Measurements from ENCODE around the gene HTR5A.
"Not testable (repeated sequence)": the region's sequence is repeated elsewhere in the genome, so short reads cannot be mapped to it uniquely, and the experiment has no call there.

Gene HTR5A

DNA sequence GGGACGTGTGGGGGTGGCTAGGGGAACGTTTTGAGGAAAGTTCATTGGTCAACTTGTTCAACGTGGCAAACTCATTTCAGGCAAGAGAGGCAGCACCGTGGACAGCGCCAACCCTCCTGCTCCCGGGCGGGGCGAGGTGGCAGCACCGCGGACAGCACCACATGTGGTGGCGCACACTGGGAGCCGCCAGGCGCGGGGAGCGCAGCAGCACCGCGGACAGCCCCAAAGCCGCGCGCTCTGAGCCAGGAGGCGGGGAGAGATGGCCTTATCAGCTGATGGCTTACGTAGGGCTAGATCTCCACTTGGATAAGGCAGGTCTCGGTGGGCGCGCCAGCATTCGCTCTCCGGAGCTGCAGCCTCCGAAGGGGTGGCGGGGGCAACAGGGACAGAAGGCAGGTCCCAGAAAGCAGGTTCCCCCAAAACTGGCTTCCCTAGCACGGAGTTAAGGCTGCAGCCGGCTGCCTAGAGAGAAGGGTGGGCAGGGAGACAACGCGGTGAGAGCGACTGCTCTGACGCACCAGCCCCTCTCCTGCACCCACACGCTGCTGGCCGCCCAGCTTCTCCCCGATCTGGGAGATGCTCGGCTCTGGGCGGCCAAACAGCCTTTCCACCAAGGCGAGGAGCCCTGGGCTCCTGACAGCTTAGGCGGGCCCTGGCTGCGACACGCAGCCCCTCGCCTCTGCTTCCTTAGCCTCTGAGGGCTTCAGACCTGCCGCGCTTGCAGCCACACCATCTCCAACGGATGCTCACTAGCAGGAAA, at the start of gene HTR5A:
Gene HTR5A, plus strand, starts transcription at position 333 of the 760 bp plus-strand sequence. CDS start 576 bp downstream, outside the sequence.
- peak; percentile 27 to 59 (median 36) for DNase-seq

DNA sequence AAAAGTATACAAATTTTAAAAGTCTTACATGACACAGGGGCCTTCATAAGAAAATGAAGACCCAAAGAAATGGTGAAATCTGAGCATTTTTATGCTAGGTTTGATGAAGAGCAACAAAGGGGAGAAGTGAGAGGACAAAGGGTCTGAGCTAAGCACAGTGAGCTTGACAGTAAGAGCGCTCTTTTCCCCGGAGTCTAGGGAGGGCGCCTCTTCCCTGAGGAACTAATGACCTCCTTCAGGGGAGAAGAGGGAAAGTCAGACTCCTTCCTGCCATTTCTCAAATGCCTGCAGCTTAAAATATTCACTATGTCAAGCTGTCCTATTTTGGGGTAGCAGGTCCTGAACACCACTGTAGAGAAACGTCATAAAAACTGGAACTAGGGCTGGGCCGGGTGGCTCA, 49.1 kb upstream of the HTR5A start:
- DNase-seq: no peak

DNA sequence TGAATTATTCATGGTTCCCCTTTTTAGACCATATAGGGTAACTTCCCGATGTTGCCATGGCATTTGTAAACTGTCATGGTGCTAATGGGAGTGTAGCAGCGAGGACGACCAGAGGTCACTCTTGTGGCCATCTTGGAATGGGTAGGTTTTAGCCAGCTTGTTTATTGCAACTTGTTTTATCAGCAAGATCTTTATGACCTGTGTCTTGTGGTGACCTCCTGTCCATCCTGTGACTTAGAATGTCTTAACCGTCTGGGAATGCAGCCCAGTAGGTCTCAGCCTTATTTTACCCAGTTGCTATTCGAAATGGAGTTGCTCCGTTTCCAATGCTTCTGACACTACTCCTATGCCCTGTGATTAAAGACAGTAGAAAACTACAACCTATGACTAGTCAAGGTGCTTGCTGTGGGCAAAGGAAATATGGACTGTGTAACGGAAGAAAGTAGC, 48.4 kb upstream of the HTR5A start:
- DNase-seq: no peak

DNA sequence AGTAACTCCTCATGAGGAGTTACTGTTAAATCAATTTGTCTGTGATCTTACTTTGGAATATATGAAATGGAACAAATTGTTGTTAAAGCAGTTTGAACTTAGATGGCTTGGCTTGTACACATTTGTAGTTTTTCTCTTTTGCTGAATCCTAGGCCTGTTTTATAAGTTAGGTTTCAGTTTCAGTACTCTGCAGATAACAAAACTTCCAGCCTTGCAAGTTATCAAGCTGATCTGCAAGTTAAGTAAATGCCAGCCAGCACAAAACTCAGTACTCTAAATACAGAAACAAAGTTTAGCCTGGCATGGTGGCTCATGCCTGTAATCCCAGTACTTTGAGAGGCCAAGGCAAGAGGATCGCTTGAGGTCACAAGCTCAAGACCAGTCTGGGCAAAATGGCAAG, 42.2 kb upstream of the HTR5A start:
- DNase-seq: no peak

DNA sequence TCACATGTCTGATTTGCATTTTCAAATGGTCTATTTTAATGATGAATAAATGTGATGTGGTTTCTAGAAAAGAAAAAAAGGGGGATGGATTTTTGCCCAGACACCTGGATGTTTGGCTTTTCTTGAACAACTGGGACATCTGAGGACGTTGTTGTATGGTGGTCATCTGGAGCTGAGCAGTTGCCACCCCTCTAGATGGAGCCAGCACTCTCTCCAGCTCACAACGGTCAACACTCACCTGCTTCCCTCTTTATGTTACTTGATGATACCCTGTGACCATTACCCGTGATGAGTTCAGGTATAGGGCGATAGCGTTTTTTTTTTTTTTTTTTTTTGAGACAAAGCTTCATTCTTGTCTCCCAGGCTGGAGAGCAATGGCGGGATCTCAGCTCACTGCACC, 37.1 kb upstream of the HTR5A start:
- no peak for DNase-seq

DNA sequence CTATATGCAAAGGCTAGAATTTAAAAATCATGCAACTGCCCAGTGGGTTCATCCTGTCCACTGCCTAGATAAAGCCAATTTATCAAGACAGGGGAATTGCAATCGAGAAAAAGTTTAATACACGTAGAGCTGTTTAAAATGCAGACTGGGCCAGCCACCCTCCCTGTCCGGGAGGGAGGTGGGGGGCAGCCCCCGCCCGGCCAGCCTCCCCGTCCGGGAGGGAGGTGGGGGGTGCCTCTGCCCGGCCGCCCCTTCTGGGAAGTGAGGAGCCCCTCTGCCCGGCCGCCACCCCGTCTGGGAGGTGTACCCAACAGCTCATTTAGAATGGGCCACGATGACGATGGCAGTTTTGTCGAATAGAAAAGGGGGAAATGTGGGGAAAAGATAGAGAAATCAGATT, 35.6 kb upstream of the HTR5A start:
- DNase-seq: not testable (repeated sequence)

DNA sequence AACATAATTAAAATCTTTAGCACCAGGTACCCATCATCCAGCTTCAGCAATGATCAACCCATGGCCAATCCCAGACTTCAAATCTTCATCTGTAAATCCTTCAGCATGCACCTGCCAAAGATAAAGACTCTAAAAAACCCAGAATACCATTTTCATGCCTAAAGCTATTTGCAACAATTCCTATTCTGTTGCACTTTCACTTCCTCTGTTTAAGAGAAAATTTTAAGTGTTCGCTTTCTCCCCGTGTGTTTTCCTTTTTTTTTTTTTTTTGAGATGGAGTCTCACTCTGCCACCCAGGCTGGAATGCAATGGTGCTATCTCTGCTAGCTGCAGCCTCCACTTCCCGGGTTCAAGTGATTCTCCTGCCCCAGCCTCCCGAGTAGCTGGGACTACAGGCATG, 31.8 kb upstream of the HTR5A start:
- no peak for DNase-seq

DNA sequence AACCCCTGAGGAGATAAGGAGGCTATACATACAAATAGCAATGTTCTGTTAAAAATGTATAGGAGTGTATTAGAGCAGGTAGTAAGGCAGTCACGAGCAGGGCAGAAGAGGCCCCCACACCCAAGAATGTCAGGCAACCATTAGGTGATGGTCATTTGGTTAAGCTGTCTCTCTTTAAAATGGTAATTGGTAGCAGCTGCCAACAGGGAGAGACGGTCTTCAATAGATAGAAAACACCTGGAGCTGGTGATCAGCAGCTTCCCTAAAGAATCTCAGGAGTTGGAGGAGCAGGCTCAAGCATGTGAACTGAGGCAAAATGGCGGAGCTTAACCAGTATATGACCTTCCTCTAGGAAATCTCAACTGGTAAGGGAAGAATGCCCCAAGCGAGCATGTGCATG, 26.4 kb upstream of the HTR5A start:
- DNase-seq: no peak

DNA sequence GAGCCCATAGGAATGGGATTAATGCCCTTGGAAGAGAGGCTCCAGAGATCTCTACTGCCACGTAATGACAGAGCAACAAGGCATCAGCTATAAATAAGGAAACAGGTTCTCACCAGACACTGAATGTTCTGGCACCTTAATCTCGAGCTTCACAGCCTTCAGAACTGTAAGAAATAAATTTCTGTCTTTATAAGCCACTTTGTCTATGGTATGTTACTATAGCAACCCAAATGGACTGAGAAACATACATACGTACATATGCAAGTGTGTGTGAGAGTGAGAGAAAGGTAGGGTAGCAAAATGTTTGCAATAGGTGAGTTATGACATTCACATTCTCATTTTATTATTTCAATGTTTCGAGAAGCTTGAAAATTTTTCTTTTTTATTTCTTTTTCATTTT, 22.1 kb upstream of the HTR5A start:
- no peak for DNase-seq

DNA sequence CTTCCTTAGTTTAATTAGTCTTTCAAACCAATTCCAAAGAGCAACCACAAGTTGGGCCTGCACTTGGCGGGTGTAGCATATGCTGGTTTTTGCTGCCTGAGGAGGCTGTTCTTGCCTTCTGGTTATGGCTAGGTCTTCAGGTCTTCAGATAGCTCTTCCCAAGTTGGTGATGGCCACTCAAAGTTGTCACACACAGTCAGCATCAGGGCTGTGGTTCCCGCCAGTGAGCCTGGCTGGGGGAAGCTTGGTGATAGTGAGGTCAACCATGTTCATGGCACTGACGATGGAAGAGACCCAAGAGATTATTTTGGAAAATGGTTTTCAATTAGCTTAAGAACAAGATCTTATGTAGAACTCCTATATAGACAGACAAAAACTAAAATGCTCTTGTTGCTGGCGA, 18.8 kb upstream of the HTR5A start:
- DNase-seq: no peak

DNA sequence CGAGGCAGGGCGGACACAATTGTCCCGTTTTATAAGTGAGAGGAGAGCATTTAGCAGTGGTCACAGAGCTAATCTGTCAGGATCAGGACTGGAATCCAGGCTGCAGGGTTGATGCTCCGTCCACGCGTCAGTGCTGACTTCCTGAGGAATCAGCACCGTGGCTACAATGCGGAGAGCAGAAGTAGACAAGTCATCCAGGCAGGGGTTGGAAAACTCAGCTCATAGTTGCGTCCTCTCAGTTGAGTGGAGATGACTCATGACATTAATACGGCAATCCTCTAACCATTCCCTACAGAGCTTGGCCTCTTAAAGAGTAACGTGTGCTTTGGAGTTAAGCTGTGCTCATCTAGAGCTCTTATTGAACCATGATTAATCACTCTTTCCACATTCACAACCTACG, 17.1 kb upstream of the HTR5A start:
- no peak for DNase-seq

DNA sequence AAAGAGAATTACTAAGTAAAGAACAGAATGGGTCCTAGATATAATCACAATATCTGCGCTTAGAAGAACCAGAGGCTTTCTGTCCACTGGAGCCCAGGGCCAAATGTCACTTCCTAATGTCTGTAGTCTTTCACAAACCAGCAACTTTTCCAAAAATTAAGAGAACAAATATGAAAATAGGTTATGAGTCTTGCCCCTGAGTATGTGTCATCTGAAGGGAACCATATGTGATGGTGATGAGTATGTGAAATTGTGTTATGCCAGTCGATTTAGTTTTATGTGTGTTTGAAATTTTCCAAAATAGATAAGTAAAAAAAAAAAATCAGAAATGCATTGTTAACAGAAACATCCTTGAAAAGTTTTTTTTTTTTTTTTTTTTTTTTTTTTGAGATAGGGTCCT, 15.4 kb upstream of the HTR5A start:
- no peak for DNase-seq

DNA sequence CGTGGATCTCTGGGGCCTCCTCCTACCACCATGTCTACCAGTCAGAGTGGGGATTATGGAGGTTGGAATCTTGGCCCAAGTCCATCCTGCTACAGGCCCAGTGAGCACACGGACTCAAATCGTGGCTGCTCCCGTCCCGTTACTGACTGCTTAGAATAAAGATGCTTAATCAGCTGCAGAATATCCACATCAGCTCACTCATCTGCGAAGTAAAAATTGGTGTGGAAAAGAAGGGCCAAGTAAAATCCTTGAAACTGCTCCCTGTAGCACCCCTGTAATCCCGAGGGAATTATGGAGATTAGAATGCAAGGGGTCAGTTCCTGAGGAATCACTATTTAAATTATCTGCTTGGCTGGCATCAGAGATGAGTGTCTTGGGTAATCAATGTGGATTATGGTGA, 13.0 kb upstream of the HTR5A start:
- DNase-seq: no peak

DNA sequence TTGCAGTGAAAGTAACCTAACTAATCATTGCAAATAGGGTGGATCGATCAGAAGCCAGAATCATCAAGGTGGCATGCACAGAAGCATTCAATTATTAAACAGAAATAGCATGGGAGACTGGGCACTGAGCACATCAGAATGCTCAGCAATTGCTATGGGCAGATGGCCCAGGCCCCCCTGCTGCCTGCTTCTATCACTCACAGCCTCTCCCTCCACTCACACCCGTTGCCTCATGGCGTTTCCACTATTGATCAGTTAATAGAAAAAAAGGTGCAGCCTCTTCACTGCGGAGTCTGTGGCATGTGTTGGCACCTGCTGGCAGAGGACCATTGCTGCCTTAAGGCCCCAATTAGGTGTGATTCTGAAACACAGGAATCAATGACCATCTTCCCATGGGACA, 11.2 kb upstream of the HTR5A start:
- DNase-seq: no peak

DNA sequence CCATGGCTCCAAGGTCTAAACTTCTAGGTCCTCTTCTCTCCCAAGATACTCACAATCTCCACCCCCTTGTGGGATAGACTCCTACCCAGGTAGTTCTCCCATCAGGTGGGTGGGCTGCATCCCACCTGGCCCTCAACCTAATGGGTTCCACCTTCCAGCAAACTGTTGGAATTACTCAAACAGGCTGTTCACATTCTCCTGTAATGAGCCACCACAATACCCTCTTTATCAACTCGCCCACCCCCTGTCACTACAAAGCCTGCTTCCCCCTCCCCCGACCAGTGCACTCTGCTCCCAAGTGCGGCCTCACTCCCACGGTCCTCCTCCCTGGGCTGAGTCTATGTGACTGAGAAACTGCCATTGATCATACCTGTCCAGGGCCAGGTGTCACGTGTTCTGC, 10.4 kb upstream of the HTR5A start:
- no peak for DNase-seq

DNA sequence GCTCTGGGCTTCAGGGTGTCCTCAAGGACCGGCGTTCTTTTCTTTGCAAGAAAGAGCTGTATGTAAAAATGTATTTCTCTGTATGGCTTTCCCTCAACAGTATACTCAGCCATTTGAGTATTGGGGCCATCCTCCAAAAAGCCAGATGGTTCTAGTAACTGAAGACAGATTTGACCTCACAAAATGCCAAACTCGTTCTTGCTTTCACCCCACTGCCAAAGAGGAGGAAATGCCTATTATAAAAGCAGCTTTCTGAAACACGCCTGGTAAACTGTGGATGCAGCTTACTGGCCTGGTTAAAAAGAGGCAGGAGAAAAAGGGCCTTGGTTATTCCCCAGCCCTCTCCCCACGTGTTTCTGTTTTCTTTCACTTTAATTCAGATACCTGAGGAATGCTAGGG, 7.7 kb upstream of the HTR5A start:
- DNase-seq: no peak

DNA sequence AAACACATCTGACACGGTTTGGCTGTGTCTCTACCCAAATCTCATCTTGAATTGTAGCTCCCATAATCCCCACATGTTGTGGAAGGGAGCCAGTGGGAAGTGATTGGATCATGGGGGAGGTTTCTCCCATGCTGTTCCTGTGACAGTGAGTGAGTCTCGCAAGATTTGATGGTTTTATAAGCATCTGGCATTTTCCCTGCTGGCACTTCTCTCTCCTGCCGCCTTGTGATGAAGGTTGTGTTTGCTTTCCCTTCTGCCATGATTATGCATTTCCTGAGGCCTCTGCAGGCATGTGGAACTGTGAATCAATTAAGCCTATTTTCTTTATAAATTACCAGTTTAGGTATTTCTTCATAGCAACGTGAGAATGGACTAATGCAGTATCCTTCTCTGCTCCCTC, 5.9 kb upstream of the HTR5A start:
- no peak for DNase-seq

DNA sequence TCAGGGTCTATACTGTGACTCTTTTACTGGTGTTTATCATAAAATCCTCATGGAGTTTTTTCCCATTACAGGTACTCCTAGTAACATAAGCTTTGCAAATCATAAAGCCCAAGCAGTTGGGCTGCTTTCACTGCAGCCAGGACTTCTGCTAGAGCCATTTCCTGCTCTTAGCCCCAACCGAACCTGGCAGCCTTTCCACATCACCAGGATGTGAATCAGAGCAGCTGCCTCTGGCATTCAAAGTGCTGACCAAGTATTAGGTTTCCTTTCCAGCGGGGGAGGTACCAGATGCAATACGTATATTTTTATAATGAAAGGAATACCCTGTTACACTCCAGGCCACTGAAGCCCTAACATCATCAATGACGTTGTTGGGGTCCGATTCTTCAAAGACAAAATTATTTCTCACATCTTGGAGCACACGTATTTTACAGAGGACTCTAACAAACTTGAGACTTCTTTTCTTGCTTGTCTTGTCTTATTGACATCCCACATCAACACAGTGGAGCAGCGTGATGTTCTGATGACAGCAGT, 3.6 kb upstream of the HTR5A start:
- no peak for DNase-seq

DNA sequence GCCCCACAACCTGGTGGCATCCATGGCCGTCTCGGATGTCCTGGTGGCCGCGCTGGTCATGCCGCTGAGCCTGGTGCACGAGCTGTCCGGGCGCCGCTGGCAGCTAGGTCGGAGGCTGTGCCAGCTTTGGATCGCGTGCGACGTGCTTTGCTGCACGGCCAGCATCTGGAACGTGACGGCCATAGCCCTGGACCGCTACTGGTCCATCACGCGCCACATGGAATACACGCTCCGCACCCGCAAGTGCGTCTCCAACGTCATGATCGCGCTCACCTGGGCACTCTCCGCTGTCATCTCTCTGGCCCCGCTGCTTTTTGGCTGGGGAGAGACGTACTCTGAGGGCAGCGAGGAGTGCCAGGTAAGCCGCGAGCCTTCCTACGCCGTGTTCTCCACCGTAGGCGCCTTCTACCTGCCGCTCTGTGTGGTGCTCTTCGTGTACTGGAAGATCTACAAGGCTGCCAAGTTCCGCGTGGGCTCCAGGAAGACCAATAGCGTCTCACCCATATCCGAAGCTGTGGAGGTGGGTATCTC, 1.1 kb downstream of the HTR5A start:
- DNase-seq: no peak

DNA sequence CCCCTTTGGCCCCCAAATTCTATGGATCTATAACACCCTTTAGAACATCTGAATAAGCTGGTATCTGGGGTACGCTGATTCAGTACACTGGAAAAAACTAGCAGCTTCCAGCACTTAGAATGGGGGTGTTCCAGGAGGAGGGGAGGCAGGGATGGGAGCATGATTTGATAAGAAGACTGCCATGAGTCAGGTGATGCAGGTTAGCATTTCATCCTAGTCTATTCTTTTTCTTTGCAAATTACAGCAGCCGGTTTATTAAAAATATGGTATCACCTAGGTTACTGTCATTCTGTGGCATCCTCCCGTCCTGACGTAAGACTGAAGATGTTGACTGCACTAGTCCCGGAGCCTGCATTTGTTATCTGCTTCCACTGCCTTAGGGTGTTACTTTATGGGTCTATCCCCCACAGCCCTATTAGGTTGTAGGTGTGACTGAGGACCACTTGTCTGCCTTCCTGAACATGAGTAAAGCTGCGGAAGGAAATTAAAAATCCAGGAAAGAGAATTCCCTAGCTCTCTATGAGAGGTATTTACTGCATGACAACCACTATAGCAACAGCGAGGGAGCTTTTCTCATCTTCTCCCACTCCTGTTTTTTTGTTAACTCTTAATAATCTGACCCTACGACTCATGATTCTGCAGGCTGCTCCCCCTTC, 1.9 kb downstream of the HTR5A start:
- DNase-seq: no peak

DNA sequence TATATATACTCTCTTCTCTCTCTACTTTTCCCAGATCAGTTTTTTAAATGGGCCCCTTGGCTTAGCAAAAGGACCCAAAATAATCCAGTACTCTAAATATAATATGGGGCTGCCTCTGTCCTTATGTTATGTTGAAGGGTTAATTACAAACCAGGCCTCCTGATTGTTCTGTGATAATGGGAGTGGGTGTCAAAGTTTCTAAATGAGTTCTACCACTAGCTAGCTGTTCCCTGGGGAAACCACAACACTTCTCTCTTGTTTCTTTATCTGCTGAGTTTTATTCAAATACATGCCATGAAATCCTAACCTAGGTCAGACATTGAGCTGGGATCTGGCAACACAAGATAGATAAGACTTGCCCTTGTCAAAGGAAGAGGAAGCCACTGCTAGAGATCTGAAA, 3.8 kb downstream of the HTR5A start:
- DNase-seq: no peak

DNA sequence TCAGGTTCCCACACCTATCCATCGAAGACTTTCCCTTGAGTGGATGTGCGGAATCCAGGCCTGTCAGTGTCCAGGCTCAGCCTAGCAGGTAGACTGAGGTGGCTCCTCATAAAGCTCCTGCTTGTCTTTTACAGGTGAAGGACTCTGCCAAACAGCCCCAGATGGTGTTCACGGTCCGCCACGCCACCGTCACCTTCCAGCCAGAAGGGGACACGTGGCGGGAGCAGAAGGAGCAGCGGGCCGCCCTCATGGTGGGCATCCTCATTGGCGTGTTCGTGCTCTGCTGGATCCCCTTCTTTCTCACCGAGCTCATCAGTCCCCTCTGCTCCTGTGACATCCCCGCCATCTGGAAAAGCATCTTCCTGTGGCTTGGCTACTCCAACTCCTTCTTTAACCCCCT, 13.9 kb downstream of the HTR5A start:
- DNase-seq: no peak

DNA sequence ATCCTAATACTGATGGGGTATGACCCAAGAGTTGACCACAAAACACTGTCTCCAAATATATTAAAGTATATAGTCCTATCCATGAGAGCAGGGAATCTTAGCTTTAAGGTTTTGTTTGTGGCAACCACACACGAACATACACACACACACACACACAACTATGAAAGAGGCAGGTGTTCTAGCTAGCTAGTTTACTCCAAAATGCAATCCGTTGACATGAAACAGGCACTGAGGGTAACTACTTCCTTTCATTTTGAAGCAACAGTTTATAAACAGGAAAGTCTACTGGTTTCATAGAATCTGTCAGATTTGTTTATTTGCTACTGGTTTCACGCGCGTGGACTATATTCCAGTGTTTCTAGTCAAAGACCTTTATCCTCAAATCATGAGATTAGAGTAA, 14.8 kb downstream of the HTR5A start:
- no peak for DNase-seq

DNA sequence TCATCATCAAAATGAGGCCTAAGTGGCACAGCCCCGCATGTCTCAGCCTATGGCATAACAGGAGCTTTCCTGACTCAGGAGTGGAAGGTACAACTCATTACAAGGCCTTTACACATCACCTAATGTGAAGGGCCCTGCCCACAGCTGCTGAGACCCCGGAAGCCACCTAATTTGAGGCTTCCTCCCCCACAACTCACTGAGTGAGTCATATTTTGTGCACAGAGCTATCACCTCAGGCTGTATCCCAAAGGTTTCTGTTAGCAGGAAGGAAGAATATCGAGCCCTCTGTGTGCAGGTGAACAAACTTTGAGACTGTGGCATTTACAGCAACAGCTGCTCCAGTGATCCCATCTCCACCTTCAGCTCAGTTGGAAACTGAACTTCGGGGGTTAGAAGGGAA, 20.6 kb downstream of the HTR5A start:
- no peak for DNase-seq

All from activated CD4-positive, CD25-positive, alpha-beta regulatory T cell (primary cell).